RPMI7951 (cell line): Measurements from ENCODE around the gene CNOT10. TPM values are rescaled to one million over a fixed set of nuclear protein-coding genes. Genes with fewer than 3 reads are reported as not detected.
"Not testable (repeated sequence)": the region's sequence is repeated elsewhere in the genome, so short reads cannot be mapped to it uniquely, and the experiment has no call there.

ENCODE experiments used
- DNase-seq: peaks from one replicate; pipeline ENCODE4 v3.0.0-alpha.2; 2012; ENCODE audit warnings: low read depth
- total RNA-seq: library from RNA; depleted of rRNA; stranded (reverse); fragments of >200 nt; shearing (Covaris generic); gene quantifications from 2 replicates; pipeline ENCODE4 v1.2.3, GENCODE V29; 2014

CNOT10 gene
- total RNA-seq, 1 experiment from 2014 or later, result 38.9 TPM

DNA sequence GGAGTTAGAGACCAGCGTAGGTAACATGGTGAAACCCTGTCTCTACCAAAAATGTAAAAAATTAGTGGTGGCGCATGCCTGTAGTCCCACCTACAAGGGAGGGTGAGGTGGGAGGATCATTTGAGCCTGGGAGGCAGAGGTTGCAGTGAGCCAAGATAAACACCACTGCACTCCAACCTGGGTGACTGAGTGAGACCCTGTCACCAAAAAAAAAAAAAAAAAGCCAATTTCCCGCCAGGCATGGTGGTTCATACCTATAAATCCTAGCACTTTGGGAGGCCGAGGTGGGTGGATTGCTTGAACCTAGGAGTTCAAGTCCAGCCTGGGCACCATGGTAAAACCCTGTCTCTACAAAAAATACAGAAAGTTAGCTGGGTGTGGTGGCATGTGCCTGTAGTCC is 6.9 kb downstream of the CNOT10 start:
- no peak for DNase-seq

DNA sequence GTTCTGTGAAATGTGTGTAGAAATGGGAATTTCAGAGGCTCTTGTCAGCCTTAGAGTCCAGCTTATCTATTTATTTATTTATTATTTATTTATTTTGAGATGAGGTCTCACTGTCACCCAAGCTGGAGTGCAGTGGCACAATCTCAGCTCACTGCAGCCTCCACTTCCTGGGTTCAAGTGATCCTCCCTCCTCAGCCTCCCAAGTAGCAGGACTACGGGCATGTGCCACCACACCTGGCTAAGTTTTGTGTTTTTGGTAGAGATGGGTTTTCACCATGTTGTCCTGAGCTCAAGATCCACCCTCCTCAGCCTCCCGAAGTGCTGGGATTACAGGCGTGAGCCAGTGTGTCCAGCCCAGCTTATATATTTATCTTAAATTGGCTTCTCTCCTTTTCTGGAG is 11.5 kb downstream of the CNOT10 start:
- DNase-seq, result no peak

DNA sequence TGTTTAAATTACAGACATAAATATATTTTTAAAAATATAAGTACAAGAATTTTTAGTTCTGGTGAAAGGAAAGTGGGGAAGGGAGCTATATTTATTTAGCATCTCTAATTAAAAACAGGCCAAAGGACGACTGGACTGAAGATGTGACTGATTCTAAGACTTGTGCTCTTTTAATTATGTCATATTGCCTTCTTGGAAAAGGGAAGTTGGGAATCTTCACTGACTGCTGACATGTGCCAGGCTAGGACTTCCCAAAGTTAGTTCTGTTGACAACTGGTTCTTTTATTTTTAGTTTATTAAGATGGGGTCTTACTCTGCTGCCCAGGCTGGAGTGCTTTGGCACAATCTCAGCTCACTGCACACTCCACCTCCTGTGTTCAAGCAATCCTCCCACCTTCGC is 13.5 kb downstream of the CNOT10 start:
- no peak for DNase-seq

DNA sequence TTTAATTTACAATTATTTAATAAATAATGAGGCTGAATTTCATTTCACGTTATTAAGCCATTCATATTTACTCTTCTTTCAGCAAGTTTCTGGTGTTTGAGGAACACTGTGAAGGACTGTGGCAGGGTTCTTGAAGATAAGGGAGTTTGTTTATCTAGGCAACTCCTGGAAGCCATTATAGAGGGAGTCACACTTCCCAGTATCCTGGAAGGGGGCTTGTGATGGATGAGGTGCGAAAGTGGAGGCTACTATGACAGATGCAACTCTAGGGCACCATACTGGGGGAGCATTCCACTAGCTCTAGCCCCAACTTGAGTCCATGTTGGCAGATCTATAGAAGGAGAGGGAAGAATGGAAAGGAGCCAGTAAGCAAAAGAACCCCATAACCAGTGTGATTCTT is 14.4 kb downstream of the CNOT10 start:
- DNase-seq, result no peak

DNA sequence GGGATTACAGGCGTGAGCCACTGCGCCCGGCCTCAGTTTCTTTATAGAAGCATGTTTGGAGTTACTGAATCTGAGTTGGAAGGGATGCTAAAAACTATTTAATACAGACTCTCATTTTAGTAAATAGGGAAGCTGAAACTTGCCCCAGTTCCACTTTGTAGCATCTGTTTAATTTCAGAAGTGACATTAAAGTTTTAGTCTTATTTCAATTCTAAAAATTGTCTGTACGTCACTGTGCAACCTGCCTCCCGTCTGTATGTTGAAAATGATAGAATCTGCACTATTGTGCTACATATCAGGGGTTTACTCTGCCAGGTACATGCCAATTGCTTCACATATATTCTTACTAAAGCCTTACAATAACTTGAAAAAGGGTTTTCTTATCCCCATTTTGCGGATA is 15.3 kb downstream of the CNOT10 start:
- no peak for DNase-seq

DNA sequence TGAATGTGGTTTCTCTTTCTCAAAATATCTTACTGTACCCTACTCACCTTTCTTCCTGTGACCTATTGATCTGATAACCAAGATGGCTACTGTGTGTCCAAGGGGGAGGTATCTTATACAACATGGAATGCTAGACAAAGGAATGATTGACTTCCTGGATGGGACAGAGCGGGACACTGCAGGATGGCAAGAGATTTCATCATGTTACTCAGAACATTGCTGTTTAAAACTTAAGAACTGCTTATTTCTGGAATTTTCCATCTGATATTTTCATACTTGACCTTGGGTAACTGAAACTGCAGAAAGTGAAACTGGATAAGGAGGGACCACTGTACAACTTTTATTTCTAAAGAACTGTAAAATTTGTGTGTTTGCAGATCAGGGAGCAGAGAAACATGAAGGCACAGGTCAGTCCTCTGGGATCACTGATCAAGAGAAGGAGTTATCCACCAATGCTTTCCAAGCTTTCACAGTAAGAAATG is 18.5 kb downstream of the CNOT10 start:
- DNase-seq, result no peak

DNA sequence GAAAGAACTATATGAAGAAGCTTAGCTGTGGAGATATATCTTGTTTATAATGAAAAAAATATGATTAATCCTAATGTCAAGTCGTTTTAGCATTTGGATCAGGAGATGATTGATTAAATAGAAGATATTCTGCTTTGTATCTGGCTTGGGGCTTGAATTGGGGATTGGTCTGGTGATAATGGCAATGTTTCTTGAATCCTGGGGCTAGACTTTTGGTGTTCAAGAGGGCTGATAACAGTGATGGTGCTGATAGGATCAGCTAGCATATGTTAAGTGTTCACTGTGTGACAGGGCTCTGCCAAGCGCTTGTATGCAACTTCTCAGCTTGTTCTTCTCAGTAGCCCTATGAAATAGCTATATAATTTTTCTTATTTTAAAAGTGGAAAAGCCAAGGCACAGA is 20.2 kb downstream of the CNOT10 start:
- no peak for DNase-seq

DNA sequence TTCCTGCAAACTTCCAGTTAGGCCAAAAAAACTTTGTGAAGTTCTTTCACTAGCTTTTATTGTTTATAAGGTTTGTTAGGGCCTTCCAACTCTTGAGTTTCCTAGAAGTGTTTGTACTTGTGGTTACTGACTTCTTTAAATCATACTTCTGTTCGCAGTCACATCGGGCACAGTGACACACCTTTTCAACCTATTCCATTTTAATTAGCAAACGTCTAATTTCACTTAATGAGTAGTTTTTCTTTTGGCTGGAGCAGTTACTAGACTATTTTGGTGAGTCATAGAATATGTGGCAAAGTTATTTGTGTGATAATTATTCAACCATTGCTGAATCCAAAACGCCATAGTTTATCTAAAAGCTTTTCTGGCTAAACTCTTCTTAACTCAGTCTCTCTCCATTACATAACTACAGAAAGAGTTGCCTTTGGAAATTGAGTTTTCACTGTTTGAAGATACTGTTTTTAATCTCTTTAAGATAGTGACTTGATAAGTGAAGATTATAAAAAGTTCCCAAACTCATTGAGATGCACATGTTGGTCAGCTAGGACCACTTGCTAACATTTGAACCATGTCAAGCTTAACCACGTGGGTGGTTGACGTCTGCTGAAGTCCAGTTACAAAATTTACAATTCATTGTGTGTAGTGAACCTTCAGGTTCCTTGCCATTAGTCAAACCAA is 21.5 kb downstream of the CNOT10 start:
- DNase-seq, result no peak

DNA sequence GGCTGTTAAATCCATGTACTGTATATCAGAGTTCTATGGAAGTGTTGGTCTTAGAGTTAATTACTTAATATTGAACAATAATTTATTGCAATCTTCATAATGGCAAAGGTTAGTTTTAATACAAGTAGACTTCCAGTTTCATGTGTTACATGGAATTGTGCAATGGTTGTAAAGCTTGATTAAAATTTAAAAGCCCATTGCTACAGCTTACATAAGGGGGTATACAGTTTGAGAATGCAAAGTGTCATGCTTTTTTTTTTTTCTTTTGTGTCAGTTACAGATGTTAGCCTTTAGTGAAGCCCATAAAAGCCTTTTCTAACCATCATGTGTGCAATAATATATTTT is 22.0 kb downstream of the CNOT10 start:
- DNase-seq, result no peak

DNA sequence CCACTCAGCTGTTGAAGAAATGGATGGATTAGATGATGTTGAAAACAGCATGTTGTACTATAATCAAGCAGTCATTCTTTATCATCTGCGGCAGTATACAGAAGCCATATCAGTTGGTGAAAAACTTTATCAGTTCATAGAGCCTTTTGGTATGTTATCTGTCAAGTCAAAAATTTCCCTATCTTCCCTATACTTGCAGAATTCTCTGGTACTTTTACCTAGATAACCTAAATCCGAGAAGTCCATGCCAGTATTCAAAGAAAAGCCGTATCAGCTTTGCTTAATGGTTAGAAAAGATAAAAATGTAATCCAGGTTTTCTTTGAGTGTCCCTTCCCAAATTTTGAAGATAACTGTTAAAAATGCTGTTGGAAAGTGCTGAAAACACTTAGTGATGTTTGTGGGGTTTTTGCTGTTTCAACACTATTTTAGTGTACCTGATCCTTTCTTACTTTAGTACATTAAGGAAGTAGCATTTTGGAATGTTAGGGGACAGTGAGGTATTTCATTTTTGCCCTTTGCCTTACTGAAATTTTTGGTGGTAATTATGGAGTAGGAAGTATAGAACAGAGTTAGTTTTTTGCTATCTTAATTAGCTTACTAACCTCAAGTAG is 23.8 kb downstream of the CNOT10 start:
- DNase-seq, result no peak

DNA sequence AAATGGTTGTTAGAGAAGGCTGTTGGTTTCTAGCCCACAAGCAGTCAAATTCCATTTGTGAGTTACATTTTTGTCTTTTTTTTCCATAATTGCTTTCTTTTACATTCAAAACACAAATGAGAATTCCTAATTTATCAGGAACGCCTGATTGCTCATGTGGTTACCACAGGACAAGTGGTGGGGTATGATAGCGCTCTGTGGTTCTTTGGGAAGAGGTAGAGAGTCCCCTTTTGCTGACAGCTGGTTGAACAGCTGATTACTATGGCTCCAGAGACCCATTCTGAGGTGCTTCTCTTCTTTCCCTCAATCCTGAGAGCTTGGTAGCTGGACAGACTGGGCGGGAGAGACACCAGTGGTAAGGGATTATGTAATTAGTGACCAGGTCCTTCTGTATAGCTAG is 24.4 kb downstream of the CNOT10 start:
- no peak for DNase-seq

DNA sequence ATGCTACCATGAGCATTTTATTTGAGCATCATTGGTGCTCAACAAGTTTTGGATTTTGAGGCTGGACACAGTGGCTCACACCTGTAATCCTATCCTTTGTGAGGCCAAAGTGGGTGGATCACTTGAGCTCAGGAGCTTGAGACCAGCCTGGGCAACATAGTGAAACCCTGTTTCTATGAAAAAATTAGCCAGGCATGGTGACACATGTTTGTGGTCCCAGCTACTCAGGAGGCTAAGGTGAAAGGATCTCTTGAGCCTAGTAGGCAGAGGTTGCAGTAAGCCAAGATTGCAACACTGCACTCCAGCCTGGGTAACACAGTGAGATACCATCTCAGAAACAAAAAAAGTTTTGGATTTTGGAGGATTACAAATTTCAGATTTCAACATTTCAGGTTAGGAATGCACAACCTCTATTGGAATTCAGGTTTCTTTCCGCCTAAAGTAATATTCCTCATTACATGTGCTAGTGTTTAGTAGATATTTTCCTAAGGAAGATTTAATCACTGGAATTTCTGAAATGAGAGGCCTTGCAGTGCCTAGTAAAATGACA is 27.6 kb downstream of the CNOT10 start:
- DNase-seq, result no peak

DNA sequence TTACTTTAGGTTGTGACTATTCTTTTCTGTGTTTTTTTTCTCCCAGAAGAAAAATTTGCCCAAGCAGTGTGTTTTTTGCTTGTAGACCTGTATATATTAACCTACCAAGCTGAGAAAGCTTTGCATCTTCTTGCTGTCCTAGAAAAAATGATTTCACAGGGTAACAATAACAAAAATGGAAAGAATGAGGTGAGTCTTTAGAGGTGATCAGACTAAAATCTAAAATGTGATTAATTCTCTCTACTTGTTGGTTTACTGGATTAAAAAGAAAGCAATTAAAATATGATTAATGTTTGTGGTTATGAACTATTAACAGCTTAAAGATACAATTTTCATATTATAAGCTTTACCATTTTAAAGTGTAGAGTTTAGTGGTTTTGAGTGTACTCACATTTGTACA is 28.2 kb downstream of the CNOT10 start:
- no peak for DNase-seq

DNA sequence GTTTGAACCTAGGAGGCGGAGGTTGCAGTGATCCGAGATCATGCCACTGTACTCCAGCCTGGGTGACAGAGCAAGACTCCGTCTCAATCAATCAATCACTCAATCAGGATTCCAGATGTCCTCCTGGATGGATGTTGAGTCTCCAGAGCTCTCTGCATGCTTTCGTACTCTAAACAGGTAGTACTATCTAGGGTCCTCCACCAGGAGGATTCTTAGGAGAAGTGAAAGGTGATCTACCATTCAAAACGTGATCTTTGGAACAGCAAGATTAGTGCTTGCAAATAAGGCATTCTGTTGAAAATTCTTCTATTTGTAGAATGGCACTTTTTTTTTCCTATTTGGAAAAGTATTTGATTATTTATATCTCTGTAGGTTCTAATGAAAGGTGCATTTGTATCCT is 34.3 kb downstream of the CNOT10 start:
- DNase-seq, result no peak

DNA sequence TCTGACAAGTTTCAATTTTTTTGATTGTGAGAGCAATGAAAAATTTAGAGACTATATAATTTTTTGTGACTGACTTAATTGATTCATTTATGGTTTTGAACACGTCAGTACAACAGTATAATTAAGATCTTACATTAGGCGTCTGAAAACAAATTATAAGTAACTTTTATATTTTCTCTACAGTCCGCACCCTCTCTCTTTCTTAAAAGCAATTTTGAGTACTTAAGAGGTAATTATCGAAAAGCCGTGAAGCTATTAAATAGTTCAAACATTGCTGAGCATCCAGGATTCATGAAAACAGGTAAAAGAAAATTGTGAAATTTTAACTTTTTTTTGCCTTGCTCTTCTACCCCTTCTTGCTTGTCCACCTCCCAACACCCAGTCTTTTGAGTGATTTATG is 34.9 kb downstream of the CNOT10 start:
- no peak for DNase-seq

DNA sequence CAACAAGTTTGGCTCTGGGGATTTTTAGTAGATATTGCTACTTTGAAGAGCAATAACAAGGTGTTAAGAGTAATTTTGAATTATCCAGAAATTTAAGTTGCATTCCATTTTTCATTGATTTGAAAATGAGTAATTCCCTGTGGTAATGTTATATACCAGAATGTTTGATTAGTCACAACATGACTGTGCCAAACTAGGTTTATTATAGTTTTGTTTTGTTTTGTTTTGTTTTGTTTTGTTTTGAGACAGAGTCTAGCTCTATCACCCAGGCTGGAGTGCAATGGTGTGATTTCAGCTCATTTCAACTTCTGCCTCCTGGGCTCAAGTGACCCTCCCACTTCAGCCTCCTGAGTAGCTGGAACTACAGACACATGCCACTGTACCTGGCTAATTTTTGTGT is 40.7 kb downstream of the CNOT10 start:
- DNase-seq, result no peak

DNA sequence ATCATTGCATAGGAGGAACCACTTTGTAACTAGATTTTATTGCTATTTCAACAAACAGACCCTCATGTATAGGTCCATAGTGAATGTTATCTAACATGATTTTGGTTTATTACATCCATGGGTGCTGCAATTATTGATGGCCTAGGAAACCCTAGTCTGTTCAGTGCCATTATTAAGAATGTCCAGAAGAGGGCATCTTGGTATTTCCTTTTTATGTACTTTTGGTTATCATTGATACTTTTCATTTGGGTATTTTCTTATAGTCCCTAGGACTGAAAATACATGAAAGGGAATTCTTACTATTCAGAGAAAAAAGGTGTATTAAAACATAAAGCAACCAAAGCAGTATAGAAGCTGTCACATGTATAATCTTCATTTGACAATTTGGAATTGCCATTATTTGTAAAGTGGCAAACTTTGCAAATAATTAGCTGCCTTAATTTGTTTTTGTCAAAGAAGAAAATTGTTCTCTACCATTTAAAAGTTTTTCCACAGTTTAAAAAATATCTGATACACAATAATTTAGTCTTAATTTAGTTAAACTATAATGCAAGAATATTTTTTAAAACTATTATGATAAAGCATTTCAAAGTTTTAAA is 48.7 kb downstream of the CNOT10 start:
- DNase-seq, result peak; percentile 37

DNA sequence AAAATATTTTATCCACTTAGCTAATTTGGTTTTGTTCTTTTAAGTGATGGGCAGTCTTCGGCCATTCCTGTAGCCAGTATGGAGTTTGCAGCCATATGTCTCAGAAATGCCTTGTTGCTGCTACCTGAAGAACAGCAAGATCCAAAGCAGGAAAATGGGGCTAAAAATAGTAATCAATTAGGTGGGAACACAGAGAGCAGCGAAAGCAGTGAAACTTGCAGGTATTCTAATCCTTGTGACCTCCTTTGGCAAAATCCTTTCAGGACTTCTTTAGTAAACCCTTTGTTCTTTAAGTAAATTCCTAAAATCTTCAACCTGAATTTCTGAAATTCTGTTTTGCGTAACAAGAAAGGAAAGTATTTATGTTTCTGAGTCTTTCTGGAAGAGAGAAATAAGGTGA is 49.8 kb downstream of the CNOT10 start:
- DNase-seq, result no peak

DNA sequence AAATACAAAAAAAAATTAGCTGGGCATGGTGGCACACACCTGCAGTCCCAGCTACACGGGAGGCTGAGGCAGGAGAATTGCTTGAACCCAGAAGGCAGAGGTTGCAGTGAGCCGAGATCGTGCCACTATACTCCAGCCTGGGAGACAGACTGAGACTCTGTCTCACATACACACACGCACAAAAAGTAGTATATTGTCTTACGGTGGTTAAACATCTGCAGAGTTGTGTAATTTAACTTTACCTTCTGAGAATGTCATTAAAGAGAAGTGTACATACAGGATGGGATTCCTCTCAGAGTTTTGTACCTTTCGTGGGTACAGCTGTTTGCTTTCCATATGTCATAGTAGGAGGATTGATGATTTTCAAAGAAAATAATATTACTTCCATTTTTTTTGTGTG is 58.5 kb downstream of the CNOT10 start:
- not testable (repeated sequence) for DNase-seq

DNA sequence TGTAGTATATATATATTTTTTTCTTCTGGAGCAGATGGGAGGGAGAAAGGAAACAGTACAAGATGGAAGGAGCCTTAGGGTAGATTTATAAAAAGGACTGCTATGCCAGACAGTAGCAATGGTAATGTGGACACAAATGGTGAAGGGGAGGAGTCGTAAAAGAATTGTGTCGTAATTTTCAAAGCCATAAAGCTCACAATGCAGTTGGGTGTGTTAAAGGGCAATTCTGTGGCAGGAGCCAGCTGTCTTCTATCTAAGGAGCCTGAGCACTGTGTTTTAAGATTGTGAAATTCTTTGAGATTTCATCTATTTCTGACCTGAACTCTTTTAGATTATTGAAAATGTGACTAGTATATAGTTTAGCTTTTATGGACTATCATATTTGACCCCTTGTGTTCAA is 58.9 kb downstream of the CNOT10 start:
- DNase-seq, result peak; percentile 3

DNA sequence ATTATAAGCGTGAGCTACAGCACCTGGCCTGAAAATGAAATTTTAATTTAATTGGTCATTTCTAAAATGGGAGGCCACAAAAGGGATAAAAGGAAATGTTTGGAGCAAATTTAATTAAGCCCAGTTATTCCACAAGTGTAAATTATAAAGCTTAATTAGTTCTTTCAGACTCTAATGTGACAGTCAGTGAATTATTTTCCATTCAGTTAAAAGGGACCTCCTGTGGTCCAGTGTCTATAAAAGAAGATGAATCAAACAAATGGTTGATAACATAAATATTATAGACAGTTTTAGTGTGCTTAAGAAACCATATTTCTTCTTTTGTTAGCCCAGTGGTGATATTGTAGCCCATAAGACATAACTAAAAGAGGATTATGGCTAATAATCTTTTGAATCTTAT is 66.4 kb downstream of the CNOT10 start:
- no peak for DNase-seq

DNA sequence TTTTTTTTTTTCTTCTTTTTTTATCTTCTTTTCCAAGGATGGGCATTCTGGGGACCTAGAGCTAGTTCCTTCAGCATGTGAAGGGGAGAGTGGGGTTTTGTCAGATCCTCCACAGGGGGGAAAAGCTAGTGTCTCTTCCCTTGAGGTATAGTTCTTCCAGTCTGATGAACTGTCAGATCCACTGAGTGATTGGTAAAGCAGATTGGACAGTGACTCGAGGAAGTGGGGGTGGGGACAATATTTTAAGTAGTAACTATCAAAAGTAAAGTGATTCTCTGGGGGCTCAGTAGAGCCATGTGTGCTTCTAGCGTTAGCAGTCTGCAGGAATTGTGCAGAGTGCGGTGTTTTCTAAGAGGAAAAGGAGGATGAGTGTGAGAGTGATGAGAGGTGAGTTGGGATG is 70.8 kb downstream of the CNOT10 start:
- no peak for DNase-seq
